ENCODE data around the gene VSIG4.
A peak's percentile ranks its signal among the peaks of the same experiment; 100 is the strongest.

DNA sequence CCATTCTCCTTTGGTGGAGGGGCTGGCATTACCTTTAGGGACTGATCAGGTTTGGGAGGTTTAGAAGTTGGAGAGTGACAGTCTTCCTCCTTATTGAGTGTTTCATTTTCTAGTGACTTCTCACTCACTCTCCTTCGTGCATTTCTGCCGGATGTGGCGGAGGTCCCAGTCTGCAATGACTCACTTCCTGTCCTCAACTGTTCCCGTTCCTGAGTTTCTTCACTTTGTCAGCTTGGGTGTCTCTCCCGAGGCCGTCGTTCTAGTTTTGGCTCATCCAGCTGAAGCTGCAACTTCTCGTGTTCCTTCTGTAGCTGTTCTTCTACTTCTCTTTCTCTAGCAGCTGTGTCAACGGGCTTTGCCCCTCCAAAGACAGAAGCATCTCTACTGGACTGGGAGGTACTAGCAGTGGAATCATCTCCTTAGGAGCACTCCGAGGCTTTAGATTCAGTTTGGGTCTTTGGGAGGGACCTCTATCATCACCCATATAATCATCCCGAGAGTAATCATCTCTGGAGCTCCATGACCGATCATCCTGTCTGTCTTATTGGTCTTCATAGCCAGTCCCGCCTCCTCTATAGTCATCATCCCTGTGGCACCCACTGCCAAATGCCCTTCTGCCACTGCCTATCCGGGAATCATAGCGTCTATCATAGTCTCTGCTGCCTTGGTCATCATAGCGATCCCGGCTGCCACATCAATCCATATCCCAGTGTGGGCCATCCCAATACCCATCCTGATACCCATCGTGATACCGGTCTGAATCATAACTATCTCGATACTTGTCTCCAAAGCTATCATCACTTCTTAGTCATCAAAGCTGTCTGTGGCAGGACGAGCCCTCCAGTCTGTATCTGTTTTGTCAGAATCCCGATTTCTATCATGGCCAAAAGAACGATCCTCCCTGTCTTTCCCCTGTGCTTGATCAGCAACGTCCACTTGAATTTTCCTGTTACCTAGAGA is 35.3 kb upstream of the VSIG4 start:
- TF ChIP-seq, protein P1, sequence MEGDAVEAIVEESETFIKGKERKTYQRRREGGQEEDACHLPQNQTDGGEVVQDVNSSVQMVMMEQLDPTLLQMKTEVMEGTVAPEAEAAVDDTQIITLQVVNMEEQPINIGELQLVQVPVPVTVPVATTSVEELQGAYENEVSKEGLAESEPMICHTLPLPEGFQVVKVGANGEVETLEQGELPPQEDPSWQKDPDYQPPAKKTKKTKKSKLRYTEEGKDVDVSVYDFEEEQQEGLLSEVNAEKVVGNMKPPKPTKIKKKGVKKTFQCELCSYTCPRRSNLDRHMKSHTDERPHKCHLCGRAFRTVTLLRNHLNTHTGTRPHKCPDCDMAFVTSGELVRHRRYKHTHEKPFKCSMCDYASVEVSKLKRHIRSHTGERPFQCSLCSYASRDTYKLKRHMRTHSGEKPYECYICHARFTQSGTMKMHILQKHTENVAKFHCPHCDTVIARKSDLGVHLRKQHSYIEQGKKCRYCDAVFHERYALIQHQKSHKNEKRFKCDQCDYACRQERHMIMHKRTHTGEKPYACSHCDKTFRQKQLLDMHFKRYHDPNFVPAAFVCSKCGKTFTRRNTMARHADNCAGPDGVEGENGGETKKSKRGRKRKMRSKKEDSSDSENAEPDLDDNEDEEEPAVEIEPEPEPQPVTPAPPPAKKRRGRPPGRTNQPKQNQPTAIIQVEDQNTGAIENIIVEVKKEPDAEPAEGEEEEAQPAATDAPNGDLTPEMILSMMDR (IDR thresholded peaks at IDR 0.05): no peak
- TF ChIP-seq POLR2A (IDR thresholded peaks at IDR 0.05): no peak
- TF ChIP-seq EP300 (IDR thresholded peaks at IDR 0.05): peak in 1 of 4 donors; percentile 20

Data from sigmoid colon (tissue), 4 donors.